ENCODE data around the gene CHRNA3.

Gene CHRNA3

GRCh38 chr15:78651007-78651406, 30.2 kb upstream of the CHRNA3 start:
- Histone ChIP-seq H3K36me3 (ENCODE audit: control insufficient read depth in 1 of 2, insufficient read depth in 2 of 2, low read length in 2 of 2) (no peaks in the 10 kb centered on the region), H3K4me3 (ENCODE audit: low read depth in 1 of 2, low read length in 2 of 2) (no peak overlapping the region), H3K27ac (ENCODE audit: low read length) (no peak overlapping the region), H3K4me1 (ENCODE audit: control insufficient read depth in 1 of 2, insufficient read depth in 2 of 2, low read length in 2 of 2) (no peaks in the 10 kb centered on the region), H3K27me3 (ENCODE audit: low read depth, low read length) (no peaks in the 10 kb centered on the region), H3K9me3 (ENCODE audit: control insufficient read depth in 1 of 2, low read length in 2 of 2) (no peaks in the 10 kb centered on the region)

- no peaks in the 10 kb centered on the region for H3K36me3 ChIP-seq (ENCODE audit: control insufficient read depth in 1 of 2, insufficient read depth in 2 of 2, low read length in 2 of 2)
- H3K27me3 ChIP-seq (ENCODE audit: low read depth, low read length) = no peaks in the 10 kb centered on the region
- H3K27ac ChIP-seq (ENCODE audit: low read length) = no peak overlapping the region
- no peaks in the 10 kb centered on the region for H3K9me3 ChIP-seq (ENCODE audit: control insufficient read depth in 1 of 2, low read length in 2 of 2)
- no peaks in the 10 kb centered on the region for H3K4me1 ChIP-seq (ENCODE audit: control insufficient read depth in 1 of 2, insufficient read depth in 2 of 2, low read length in 2 of 2)
- H3K4me3 ChIP-seq (ENCODE audit: low read depth in 1 of 2, low read length in 2 of 2) = no peak overlapping the region
These were observed 29.2 kb upstream of the CHRNA3 start for GRCh38 chr15:78650022-78650421.

- Histone ChIP-seq H3K4me1 (ENCODE audit: control insufficient read depth in 1 of 2, insufficient read depth in 2 of 2, low read length in 2 of 2) (peaks cover 3 to 9% of the 10 kb centered on the region in 2 donors), H3K4me3 (ENCODE audit: low read depth in 1 of 2, low read length in 2 of 2) (no peak overlapping the region), H3K27ac (ENCODE audit: low read length) (no peak overlapping the region), H3K27me3 (ENCODE audit: low read depth, low read length) (no peaks in the 10 kb centered on the region), H3K9me3 (ENCODE audit: control insufficient read depth in 1 of 2, low read length in 2 of 2) (no peaks in the 10 kb centered on the region), H3K36me3 (ENCODE audit: control insufficient read depth in 1 of 2, insufficient read depth in 2 of 2, low read length in 2 of 2) (no peaks in the 10 kb centered on the region)
These were observed 24.2 kb upstream of the CHRNA3 start for GRCh38 chr15:78645009-78645408.

DNA sequence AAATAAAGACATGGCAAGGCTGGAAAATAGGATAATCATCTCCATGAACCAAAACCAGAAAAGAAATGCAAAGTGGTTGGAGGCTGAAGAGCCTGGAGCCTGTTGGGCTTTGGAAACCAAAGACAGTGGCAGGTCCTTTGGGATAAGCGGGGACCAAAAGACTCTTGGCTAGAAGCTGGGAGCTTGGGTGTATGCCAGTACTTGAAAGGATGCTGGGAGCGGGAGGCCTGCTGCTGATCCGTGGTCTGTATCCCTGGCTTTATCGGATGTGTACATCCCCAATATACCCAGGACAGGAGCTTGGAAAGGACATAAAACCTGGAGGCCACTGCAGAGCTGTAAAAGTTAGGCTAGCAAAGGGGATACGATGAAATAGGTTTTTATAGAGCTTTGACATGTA, 21.5 kb upstream of the CHRNA3 start:
- Histone ChIP-seq H3K27me3 (ENCODE audit: low read depth, low read length) (no peaks in the 10 kb centered on the region), H3K4me1 (ENCODE audit: control insufficient read depth in 1 of 2, insufficient read depth in 2 of 2, low read length in 2 of 2) (peaks cover 3 to 9% of the 10 kb centered on the region in 2 donors), H3K27ac (ENCODE audit: low read length) (no peak overlapping the region), H3K9me3 (ENCODE audit: control insufficient read depth in 1 of 2, low read length in 2 of 2) (no peaks in the 10 kb centered on the region), H3K4me3 (ENCODE audit: low read depth in 1 of 2, low read length in 2 of 2) (no peak overlapping the region), H3K36me3 (ENCODE audit: control insufficient read depth in 1 of 2, insufficient read depth in 2 of 2, low read length in 2 of 2) (no peaks in the 10 kb centered on the region)

DNA sequence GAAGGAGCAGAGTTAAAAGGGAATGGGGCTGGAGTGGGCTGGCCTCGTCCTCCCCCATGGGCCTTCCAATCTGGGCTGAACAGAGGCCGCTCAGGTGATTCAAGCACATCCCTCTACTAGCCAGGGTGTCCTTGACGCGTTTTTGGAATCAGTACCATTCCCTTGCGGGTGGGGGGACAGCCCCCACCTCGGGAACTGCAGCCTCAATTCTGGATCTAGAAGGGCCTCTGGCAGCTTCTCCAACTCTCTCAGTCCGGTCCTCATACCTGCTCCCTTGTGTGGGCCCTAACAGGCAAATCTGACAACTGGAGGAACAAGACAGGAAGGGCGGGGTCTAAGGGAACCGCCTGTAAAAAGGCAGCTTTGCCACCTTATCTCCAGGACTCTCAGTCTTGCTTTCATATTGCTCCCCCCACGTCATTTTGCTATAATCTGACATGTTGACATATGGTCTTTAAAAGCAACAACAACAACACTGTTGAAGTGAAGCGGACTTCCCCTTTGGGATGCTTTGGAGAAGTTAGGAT, 21.0 kb upstream of the CHRNA3 start:
- Histone ChIP-seq H3K9me3 (ENCODE audit: control insufficient read depth in 1 of 2, low read length in 2 of 2) (no peaks in the 10 kb centered on the region), H3K27ac (ENCODE audit: low read length) (no peak overlapping the region), H3K4me3 (ENCODE audit: low read depth in 1 of 2, low read length in 2 of 2) (no peak overlapping the region), H3K4me1 (ENCODE audit: control insufficient read depth in 1 of 2, insufficient read depth in 2 of 2, low read length in 2 of 2) (peaks cover 3 to 9% of the 10 kb centered on the region in 2 donors), H3K27me3 (ENCODE audit: low read depth, low read length) (no peaks in the 10 kb centered on the region), H3K36me3 (ENCODE audit: control insufficient read depth in 1 of 2, insufficient read depth in 2 of 2, low read length in 2 of 2) (no peaks in the 10 kb centered on the region)

DNA sequence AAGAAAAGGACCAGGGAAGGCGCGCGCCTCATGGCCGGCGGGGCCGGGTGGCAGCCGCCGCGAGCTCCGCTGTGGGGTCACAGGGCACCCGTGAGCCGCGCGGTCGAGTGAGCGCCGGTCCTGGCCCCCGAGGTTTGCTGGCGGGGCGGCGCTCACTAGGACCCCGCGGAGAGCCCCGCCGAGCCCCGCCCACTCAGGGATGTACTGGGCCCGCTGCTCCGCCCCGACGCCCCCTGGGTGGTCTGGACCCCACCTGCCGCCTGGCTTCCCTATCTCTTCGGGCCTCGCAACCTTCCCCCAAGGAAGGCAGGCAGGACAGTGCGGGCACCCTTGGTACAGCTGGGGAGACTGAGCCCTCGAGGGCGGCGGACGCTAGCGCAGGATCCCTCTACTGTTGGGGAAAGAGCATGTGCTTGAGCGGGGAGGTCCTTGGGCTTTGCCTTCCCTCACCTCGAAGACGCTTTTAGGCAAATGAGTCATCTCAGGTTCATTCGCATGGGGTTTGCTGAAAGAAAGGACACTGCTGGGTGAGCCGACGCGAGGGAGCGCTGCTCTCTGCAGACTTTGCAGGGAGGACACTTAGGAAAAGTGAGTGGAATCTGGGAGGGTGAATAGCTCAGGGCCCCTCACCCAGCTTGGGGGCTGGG, 20.4 kb upstream of the CHRNA3 start, which contains the start of gene CHRNB4:
Gene CHRNB4 (minus strand): TSS at position 109 of the 647 bp plus-strand sequence. CDS start 77 bp downstream, at position 32.
- Histone ChIP-seq H3K4me1 (ENCODE audit: control insufficient read depth in 1 of 2, insufficient read depth in 2 of 2, low read length in 2 of 2) (peaks cover 3 to 9% of the 10 kb centered on the region in 2 donors), H3K9me3 (ENCODE audit: control insufficient read depth in 1 of 2, low read length in 2 of 2) (no peaks in the 10 kb centered on the region), H3K4me3 (ENCODE audit: low read depth in 1 of 2, low read length in 2 of 2) (peak within 1 kb of the TSS; percentile 11 to 65), H3K27me3 (ENCODE audit: low read depth, low read length) (no peaks in the 10 kb centered on the region), H3K27ac (ENCODE audit: low read length) (no peak within 1 kb of the TSS), H3K36me3 (ENCODE audit: control insufficient read depth in 1 of 2, insufficient read depth in 2 of 2, low read length in 2 of 2) (no peaks in the 10 kb centered on the region)

DNA sequence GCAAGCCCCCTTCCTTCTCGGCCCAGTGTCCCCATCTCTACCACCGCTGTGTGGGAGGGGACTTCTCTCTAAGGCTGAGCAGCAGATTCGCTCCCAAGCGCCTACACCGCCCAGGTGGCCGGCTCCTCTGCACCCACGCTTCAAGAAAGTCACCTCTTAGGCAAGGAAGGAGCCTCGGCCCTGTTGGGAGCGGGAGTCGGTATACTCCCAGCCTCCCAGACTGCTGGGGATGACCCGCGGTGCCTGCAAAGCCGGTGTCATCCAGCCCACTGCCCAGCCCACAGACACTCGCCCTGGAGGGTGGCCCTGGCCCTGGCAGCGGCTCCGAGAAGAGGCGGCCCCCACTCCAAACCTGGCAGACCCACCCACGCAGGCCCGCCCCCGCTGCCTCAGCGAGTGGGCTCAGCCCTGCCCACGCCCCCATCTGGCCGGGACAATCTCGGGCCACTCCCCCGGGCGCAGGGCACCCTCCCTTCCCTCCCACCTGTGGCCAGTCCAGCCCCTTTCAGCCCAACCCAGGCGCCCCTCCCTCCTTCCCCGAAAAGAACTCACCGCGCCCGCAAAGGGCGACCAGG, 19.8 kb upstream of the CHRNA3 start:
- H3K27me3 ChIP-seq (ENCODE audit: low read depth, low read length) = no peaks in the 10 kb centered on the region
- peak overlapping the region; percentile 11 to 65 for H3K4me3 ChIP-seq (ENCODE audit: low read depth in 1 of 2, low read length in 2 of 2)
- no peak overlapping the region for H3K27ac ChIP-seq (ENCODE audit: low read length)
- peaks cover 3 to 9% of the 10 kb centered on the region in 2 donors for H3K4me1 ChIP-seq (ENCODE audit: control insufficient read depth in 1 of 2, insufficient read depth in 2 of 2, low read length in 2 of 2)
- H3K9me3 ChIP-seq (ENCODE audit: control insufficient read depth in 1 of 2, low read length in 2 of 2) = no peaks in the 10 kb centered on the region
- no peaks in the 10 kb centered on the region for H3K36me3 ChIP-seq (ENCODE audit: control insufficient read depth in 1 of 2, insufficient read depth in 2 of 2, low read length in 2 of 2)

DNA sequence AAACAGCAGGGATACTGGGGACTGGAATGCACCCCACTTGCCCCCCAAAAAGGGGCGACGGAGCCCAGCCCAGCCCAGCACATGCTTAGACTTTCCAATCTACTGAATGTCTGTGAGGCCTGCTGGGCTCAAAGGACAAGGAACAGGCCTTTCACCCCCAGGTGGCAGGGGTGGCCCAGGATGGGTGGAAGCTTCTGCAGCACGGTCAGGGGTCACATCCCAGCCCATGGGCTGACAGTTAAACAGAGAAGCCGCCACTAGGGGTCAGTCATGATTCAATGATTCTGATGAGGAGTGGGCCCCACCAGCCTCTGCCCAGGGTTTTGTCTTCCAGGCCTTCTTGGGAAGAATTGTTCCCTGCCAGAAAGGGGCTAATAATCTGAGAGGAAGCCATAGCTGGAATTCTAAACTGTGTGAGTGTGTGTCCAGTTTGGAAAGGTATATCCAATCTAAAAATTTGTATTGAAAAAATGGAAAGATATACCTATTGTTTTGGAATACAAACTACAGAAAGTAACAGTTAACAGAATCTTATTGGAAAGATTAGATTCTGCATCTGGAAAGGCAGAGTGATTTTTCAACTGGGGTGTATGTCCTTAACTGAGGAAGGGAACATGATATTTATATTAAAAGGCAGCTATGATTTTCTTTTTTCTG, 18.0 kb upstream of the CHRNA3 start:
- no peaks in the 10 kb centered on the region for H3K36me3 ChIP-seq (ENCODE audit: control insufficient read depth in 1 of 2, insufficient read depth in 2 of 2, low read length in 2 of 2)
- H3K9me3 ChIP-seq (ENCODE audit: control insufficient read depth in 1 of 2, low read length in 2 of 2) = peaks cover 0 to 2% of the 10 kb centered on the region in 2 donors
- H3K27ac ChIP-seq (ENCODE audit: low read length) = no peak overlapping the region
- H3K4me1 ChIP-seq (ENCODE audit: control insufficient read depth in 1 of 2, insufficient read depth in 2 of 2, low read length in 2 of 2) = peaks cover 3 to 9% of the 10 kb centered on the region in 2 donors
- H3K4me3 ChIP-seq (ENCODE audit: low read depth in 1 of 2, low read length in 2 of 2) = no peak overlapping the region
- no peaks in the 10 kb centered on the region for H3K27me3 ChIP-seq (ENCODE audit: low read depth, low read length)

GRCh38 chr15:78637776-78638435, 17.1 kb upstream of the CHRNA3 start:
- Histone ChIP-seq H3K4me1 (ENCODE audit: control insufficient read depth in 1 of 2, insufficient read depth in 2 of 2, low read length in 2 of 2) (peaks cover 3 to 9% of the 10 kb centered on the region in 2 donors), H3K27ac (ENCODE audit: low read length) (no peak overlapping the region), H3K4me3 (ENCODE audit: low read depth in 1 of 2, low read length in 2 of 2) (no peak overlapping the region), H3K9me3 (ENCODE audit: control insufficient read depth in 1 of 2, low read length in 2 of 2) (peaks cover 0 to 11% of the 10 kb centered on the region in 2 donors), H3K27me3 (ENCODE audit: low read depth, low read length) (no peaks in the 10 kb centered on the region), H3K36me3 (ENCODE audit: control insufficient read depth in 1 of 2, insufficient read depth in 2 of 2, low read length in 2 of 2) (no peaks in the 10 kb centered on the region)

DNA sequence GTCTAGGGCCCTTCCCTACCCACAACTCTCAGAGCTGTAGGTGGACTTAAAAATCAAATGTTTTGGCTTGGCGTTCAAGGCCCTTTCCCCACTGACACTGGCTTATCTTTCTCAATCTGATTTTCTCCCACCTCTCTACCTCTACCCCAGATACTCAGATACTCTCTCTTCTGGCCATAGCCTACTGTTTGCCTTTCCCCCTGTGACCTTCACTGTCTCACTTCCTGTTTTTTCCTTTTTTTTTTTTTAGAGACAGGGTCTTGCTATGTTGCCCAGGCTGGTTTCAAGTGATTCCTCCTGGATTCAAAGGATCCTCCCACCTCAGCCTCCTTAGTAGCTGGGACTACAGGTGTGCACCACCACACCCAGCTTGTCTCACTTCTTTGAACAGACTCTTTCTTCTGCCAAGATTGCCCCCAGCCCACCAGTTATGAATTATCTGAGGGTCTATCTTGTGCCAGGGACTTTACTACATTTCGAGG, 15.6 kb upstream of the CHRNA3 start:
- Histone ChIP-seq H3K4me1 (ENCODE audit: control insufficient read depth in 1 of 2, insufficient read depth in 2 of 2, low read length in 2 of 2) (peaks cover 2 to 9% of the 10 kb centered on the region in 2 donors), H3K4me3 (ENCODE audit: low read depth in 1 of 2, low read length in 2 of 2) (no peak overlapping the region), H3K9me3 (ENCODE audit: control insufficient read depth in 1 of 2, low read length in 2 of 2) (peaks cover 0 to 13% of the 10 kb centered on the region in 2 donors), H3K36me3 (ENCODE audit: control insufficient read depth in 1 of 2, insufficient read depth in 2 of 2, low read length in 2 of 2) (no peaks in the 10 kb centered on the region), H3K27me3 (ENCODE audit: low read depth, low read length) (no peaks in the 10 kb centered on the region), H3K27ac (ENCODE audit: low read length) (no peak overlapping the region)

DNA sequence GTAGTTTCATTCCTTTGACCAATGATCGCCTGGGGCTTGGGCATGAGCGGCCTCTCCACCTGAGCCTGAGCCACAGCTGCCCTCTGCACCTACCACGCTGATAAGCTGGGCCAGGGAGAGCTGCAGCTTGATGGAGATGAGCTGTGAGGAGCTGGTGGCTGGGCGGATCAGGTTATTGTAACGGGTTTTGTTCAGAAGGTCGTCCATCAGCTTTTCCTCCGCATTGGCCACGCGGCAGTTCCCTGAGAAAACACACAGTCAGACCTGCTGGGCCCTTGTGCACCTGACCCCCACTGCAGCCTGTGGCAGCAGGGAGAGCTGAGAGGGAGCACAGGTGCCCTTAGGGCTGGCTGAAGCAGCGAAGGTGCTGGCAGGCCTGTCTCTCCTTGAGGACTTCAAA, 14.6 kb upstream of the CHRNA3 start:
- H3K4me3 ChIP-seq (ENCODE audit: low read depth in 1 of 2, low read length in 2 of 2) = no peak overlapping the region
- peaks cover 0 to under 1% of the 10 kb centered on the region in 2 donors for H3K4me1 ChIP-seq (ENCODE audit: control insufficient read depth in 1 of 2, insufficient read depth in 2 of 2, low read length in 2 of 2)
- no peaks in the 10 kb centered on the region for H3K27me3 ChIP-seq (ENCODE audit: low read depth, low read length)
- H3K36me3 ChIP-seq (ENCODE audit: control insufficient read depth in 1 of 2, insufficient read depth in 2 of 2, low read length in 2 of 2) = no peaks in the 10 kb centered on the region
- peaks cover 0 to 13% of the 10 kb centered on the region in 2 donors for H3K9me3 ChIP-seq (ENCODE audit: control insufficient read depth in 1 of 2, low read length in 2 of 2)
- H3K27ac ChIP-seq (ENCODE audit: low read length) = no peak overlapping the region
